H1 (cell line): ENCODE data around the gene ENTREP3. TPM values are rescaled to one million over a fixed set of nuclear protein-coding genes. Genes with fewer than 3 reads are reported as not detected.

ENCODE experiments used
- ASH2L ChIP-seq: fragments of 200-600, 300-600 bp; sonication (generic); IDR thresholded peaks from one replicate; pipeline ENCODE4 v1.7.1; 2017; ENCODE audit warnings: low read length
- CEBPB ChIP-seq: IDR thresholded peaks from 2 replicates; pipeline ENCODE4 v1.6.1; 2012; ENCODE audit warnings: low read depth, low read length
- GTF2F1 ChIP-seq: IDR thresholded peaks from 2 replicates; pipeline ENCODE4 v1.6.1; 2012; ENCODE audit warnings: low read depth, low read length, improper control_type of control experiment, borderline replicate concordance
- RNF2 ChIP-seq: fragments of 200-900, 300-1000 bp; sonication (generic); IDR thresholded peaks from 2 replicates; pipeline ENCODE4 v1.7.1; 2016; ENCODE audit warnings: borderline replicate concordance, low read depth, mild to moderate bottlenecking, antibody characterized with exemption, low read length; ENCODE audit not compliant: poor library complexity, severe bottlenecking; ENCODE audit errors: missing control alignments
- SIX5 ChIP-seq: IDR thresholded peaks from 2 replicates; pipeline ENCODE4 v1.6.1; 2011; ENCODE audit warnings: mild to moderate bottlenecking, low read depth, low read length
- TBP ChIP-seq: IDR thresholded peaks from 2 replicates; pipeline ENCODE4 v1.6.1; 2011; ENCODE audit warnings: low read depth, low read length, improper control_type of control experiment
- polyA plus RNA-seq, 7 experiments: library from polyadenylated mRNA; depleted of rRNA in 3 of 7; stranded (reverse) in 5 of 7; unstranded in 2 of 7; fragments of >200 nt in 5 of 7; fragments of 200-250 nt in 2 of 7; gene quantifications; 1 replicate in 5 of 7; 2 replicates in 1 of 7; 4 replicates in 1 of 7; pipeline versions ENCODE4 v1.2.1 to v1.2.3, GENCODE V29; 2011 to 2013; ENCODE audit warnings: missing spikeins in 2 of 7, mixed read lengths in 2 of 7
- total RNA-seq: library from RNA; stranded (reverse); fragmentation: NEBNext Ultra II Directional; extraction: Animal tissue kit (Norgen Biotek cat#: 25700); gene quantifications from 2 replicates; pipeline ENCODE4 v1.2.1, GENCODE V29; 2021

The ENTREP3 gene
- total and polyA plus RNA-seq, 2 of the 8 experiments (the other 6 are each of a cell fraction or from before 2014, with no cell fraction given): 22.8 to 52.2 TPM

- TF ChIP-seq RNF2 (no peak), TBP (peak; percentile 73), CEBPB (no peak; the same call in 1 of the 2 replicates), GTF2F1 (no peak), SIX5 (no peak), ASH2L (peak; percentile 12)
Measured at GRCh38 chr1:155227261-155228095, 27.8 kb downstream of the ENTREP3 start (continued).
